ENCODE data around the gene CDH23.

The CDH23 gene

GRCh38 chr10:71835671-71836595 lies 439.2 kb downstream of the CDH23 start:
- TF ChIP-seq SIN3A (IDR thresholded peaks at IDR 0.05; ENCODE audit: borderline replicate concordance, insufficient read depth, low read length): no peak
- no peak for TF ChIP-seq TAF1 (IDR thresholded peaks at IDR 0.05; ENCODE audit: borderline replicate concordance, insufficient read depth, low read length)
- TF ChIP-seq FOXP2 (optimal IDR thresholded peaks at IDR 0.05; ENCODE audit: borderline replicate concordance, extremely low read depth, extremely low read length, insufficient read depth): no peak
- TF ChIP-seq REST (IDR thresholded peaks at IDR 0.05; ENCODE audit: insufficient read depth in 1 of 2, low read depth in 2 of 2, low read length in 2 of 2): no peak
- no peak for TF ChIP-seq POLR2AphosphoS5 (IDR thresholded peaks at IDR 0.05; ENCODE audit: low read depth, low read length)

- TF ChIP-seq FOXP2 (optimal IDR thresholded peaks at IDR 0.05; ENCODE audit: borderline replicate concordance, extremely low read depth, extremely low read length, insufficient read depth): no peak
- TF ChIP-seq SIN3A (IDR thresholded peaks at IDR 0.05; ENCODE audit: borderline replicate concordance, insufficient read depth, low read length): no peak
- TF ChIP-seq TAF1 (IDR thresholded peaks at IDR 0.05; ENCODE audit: borderline replicate concordance, insufficient read depth, low read length): no peak
- no peak for TF ChIP-seq POLR2AphosphoS5 (IDR thresholded peaks at IDR 0.05; ENCODE audit: low read depth, low read length)
- TF ChIP-seq REST (IDR thresholded peaks at IDR 0.05; ENCODE audit: insufficient read depth in 1 of 2, low read depth in 2 of 2, low read length in 2 of 2): no peak
These were observed 439.9 kb downstream of the CDH23 start for GRCh38 chr10:71836596-71836974.

DNA sequence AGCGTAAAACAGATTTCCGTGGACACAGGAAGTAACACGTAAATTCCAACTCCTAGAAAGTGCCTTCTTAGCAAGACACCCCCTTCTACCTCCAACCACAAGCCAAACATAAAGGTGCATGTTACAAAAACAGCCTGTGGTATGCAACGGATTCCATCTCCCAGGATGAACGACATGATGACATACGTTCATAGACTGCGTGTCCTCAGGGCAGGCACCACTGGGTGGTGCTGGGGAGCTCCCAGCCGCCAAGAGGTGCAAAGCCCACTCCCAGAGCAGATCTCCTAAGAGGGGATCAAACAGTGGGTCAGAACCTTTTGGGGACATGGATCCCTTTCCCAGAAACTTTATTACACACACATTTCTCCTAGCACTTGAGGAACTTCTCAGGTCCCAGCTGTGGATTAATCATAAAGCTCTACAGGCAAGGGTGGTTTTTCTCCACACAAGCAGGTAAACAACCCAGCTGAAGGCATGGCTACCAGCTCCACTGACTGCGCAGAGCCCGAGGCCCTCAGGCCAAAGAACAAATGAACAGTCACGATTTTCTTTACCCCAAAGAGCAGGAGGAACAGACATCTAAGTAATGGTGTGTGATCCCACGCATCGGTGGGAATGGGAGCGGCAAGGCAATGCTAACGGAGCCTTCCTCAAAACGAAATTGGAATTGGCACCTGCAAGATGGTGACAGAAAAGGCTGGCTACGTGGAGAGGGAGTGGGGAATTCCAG lies 440.5 kb downstream of the CDH23 start:
- no peak for TF ChIP-seq FOXP2 (optimal IDR thresholded peaks at IDR 0.05; ENCODE audit: borderline replicate concordance, extremely low read depth, extremely low read length, insufficient read depth)

- TF ChIP-seq TAF1 (IDR thresholded peaks at IDR 0.05; ENCODE audit: borderline replicate concordance, insufficient read depth, low read length) (no peak), SIN3A (IDR thresholded peaks at IDR 0.05; ENCODE audit: borderline replicate concordance, insufficient read depth, low read length) (no peak), FOXP2 (optimal IDR thresholded peaks at IDR 0.05; ENCODE audit: borderline replicate concordance, extremely low read depth, extremely low read length, insufficient read depth) (no peak), POLR2AphosphoS5 (IDR thresholded peaks at IDR 0.05; ENCODE audit: low read depth, low read length) (no peak), REST (IDR thresholded peaks at IDR 0.05; ENCODE audit: insufficient read depth in 1 of 2, low read depth in 2 of 2, low read length in 2 of 2) (no peak)
These were observed 441.8 kb downstream of the CDH23 start for GRCh38 chr10:71838264-71839211.
